C4-2B (cell line): Measurements from ENCODE around the gene ZG16.

Source experiments
- CTCF ChIP-seq: fragments of 450-650 bp; conservative IDR thresholded peaks from 2 replicates; pipeline ENCODE4 v1.5.1; 2017; ENCODE audit warnings: mild to moderate bottlenecking
- ZFX ChIP-seq: fragments of 450-650 bp; IDR thresholded peaks from 2 replicates; pipeline ENCODE4 v1.6.1; 2017

DNA sequence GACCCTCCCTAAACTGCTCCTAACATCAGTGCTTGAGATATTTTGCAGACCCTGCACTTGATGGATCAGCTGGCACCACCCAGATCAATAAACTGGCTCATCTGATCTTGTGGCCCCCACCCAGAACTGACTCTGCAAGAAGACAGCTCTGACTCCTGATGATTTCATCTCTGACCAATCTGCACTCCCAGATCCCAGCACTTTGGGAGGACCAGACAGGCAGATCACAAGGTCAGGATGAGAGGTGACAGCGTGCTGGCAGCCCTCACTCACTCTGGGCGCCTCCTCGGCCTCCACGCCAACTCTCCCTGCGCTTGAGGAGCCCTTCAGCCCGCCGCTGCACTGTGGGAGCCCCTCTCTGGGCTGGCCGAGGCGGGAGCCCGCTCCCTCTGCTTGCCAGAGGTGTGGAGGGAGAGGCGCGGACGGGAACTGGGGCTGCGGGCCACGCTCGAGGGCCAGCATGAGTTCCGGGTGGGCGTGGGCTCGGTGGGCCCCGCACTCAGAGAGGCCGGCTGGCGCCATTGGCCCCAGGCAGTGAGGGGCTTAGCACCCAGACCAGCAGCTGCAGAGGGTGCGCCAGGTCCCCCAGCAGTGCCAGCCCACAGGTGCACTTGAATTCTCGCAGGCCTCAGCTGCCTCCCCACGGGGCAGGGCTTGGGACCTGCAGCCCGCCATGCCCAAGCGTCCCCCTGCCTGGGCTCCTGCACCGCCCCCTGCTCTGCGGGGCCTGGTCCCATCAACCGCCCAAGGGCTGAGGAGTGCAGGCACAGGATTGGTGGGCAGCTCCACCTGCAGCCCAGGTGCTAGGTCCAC, 29.9 kb upstream of the ZG16 start:
- TF ChIP-seq CTCF (no peak), ZFX (no peak)
